KMS-11 (cell line): Measurements from ENCODE around the gene RTF2.
A peak's percentile ranks its signal among the peaks of the same experiment; 100 is the strongest.

Experiments used
- H2AFZ ChIP-seq: fragments of 200-600 bp; sonication (generic); 2 replicates; pipeline ENCODE4 v1.6.1; 2016; ENCODE audit warnings: antibody characterized with exemption, mixed run types, low read depth
- H3K27ac ChIP-seq: fragments of 200-600 bp; sonication (generic); 2 replicates; pipeline ENCODE4 v1.6.1; 2016; ENCODE audit warnings: mild to moderate bottlenecking, mixed run types
- H3K27me3 ChIP-seq: fragments of 200-600 bp; sonication (generic); 2 replicates; pipeline ENCODE4 v1.6.1; 2017; ENCODE audit warnings: mild to moderate bottlenecking, low read depth, mixed run types, moderate library complexity; ENCODE audit not compliant: insufficient read depth
- H3K36me3 ChIP-seq: fragments of 200-600 bp; sonication (generic); 2 replicates; pipeline ENCODE4 v1.6.1; 2017; ENCODE audit warnings: mild to moderate bottlenecking, mixed run types; ENCODE audit not compliant: insufficient read depth
- H3K4me1 ChIP-seq: fragments of 200-600 bp; sonication (generic); 2 replicates; pipeline ENCODE4 v1.6.1; 2016; ENCODE audit warnings: mild to moderate bottlenecking, low read depth, mixed run types; ENCODE audit not compliant: poor library complexity, severe bottlenecking
- H3K4me2 ChIP-seq: fragments of 200-600 bp; sonication (generic); 2 replicates; pipeline ENCODE4 v1.7.0; 2016; ENCODE audit warnings: mild to moderate bottlenecking, mixed run types
- H3K4me3 ChIP-seq: fragments of 200-600 bp; sonication (generic); IDR thresholded peaks from 2 replicates; pipeline ENCODE4 v1.6.1; 2017; ENCODE audit warnings: low read depth, low read length, mixed read lengths; ENCODE audit not compliant: insufficient read depth
- H3K79me2 ChIP-seq: fragments of 200-600 bp; sonication (generic); 2 replicates; pipeline ENCODE4 v1.6.1; 2016; ENCODE audit warnings: low read depth, mixed run types; ENCODE audit not compliant: insufficient read depth
- H3K9ac ChIP-seq: fragments of 200-600 bp; sonication (generic); 2 replicates; pipeline ENCODE4 v1.6.1; 2016; ENCODE audit warnings: mild to moderate bottlenecking, mixed run types
- H4K20me1 ChIP-seq: fragments of 200-600 bp; sonication (generic); 2 replicates; pipeline ENCODE4 v1.6.1; 2016; ENCODE audit warnings: mild to moderate bottlenecking, mixed run types; ENCODE audit not compliant: insufficient read depth
- CTCF ChIP-seq: fragments of 200-600 bp; sonication (generic); conservative IDR thresholded peaks from 2 replicates; pipeline ENCODE4 v1.6.1; 2017; ENCODE audit warnings: low read depth, mild to moderate bottlenecking, antibody characterized with exemption, low read length, moderate library complexity, mixed read lengths

Gene RTF2

GRCh38 chr20:56488566-56488965 is 20.1 kb downstream of the RTF2 start:
- Histone ChIP-seq H3K4me3 (no peak overlapping the region), H3K4me1 (no peaks in the 10 kb centered on the region), H3K4me2 (no peak overlapping the region), H4K20me1 (no peaks in the 10 kb centered on the region), H3K27me3 (no peaks in the 10 kb centered on the region), H3K9ac (no peak overlapping the region), H2AFZ (no peak overlapping the region), H3K79me2 (no peaks in the 10 kb centered on the region), H3K36me3 (no peaks in the 10 kb centered on the region; the same call in 1 of the 2 replicates), H3K27ac (no peak overlapping the region)
- TF ChIP-seq CTCF = no peak

GRCh38 chr20:56501116-56501515 is 32.7 kb downstream of the RTF2 start:
- no peaks in the 10 kb centered on the region for H3K4me1 ChIP-seq

GRCh38 chr20:56503916-56504315 is 35.5 kb downstream of the RTF2 start:
- H3K4me2 ChIP-seq = no peak overlapping the region
- H3K4me1 ChIP-seq = no peaks in the 10 kb centered on the region
- H4K20me1 ChIP-seq = no peaks in the 10 kb centered on the region
- TF ChIP-seq CTCF = no peak
- no peaks in the 10 kb centered on the region for H3K27me3 ChIP-seq
- no peak overlapping the region for H3K9ac ChIP-seq
- no peaks in the 10 kb centered on the region; the same call in 1 of the 2 replicates for H3K36me3 ChIP-seq
- no peaks in the 10 kb centered on the region for H3K79me2 ChIP-seq
- H3K27ac ChIP-seq = no peak overlapping the region
- H3K4me3 ChIP-seq = no peak overlapping the region
- H2AFZ ChIP-seq = no peak overlapping the region

More at GRCh38 chr20:56501116-56501515, 32.7 kb downstream of the RTF2 start:
- no peak overlapping the region for H3K9ac ChIP-seq
- H3K27me3 ChIP-seq = no peaks in the 10 kb centered on the region
- H3K4me2 ChIP-seq = no peak overlapping the region
- no peak overlapping the region for H3K4me3 ChIP-seq
- H3K27ac ChIP-seq = no peak overlapping the region
- H3K36me3 ChIP-seq = no peaks in the 10 kb centered on the region; the same call in 1 of the 2 replicates
- H2AFZ ChIP-seq = no peak overlapping the region
- no peaks in the 10 kb centered on the region for H4K20me1 ChIP-seq
- H3K79me2 ChIP-seq = no peaks in the 10 kb centered on the region; the same call in 1 of the 2 replicates
- no peak for TF ChIP-seq CTCF

GRCh38 chr20:56504373-56505005 is 36.1 kb downstream of the RTF2 start:
- TF ChIP-seq CTCF = peak; percentile 65
- Histone ChIP-seq H2AFZ (no peak overlapping the region), H3K4me2 (no peak overlapping the region), H3K27ac (no peak overlapping the region), H4K20me1 (no peaks in the 10 kb centered on the region), H3K4me3 (no peak overlapping the region), H3K27me3 (no peaks in the 10 kb centered on the region), H3K9ac (no peak overlapping the region), H3K36me3 (no peaks in the 10 kb centered on the region; the same call in 1 of the 2 replicates), H3K79me2 (no peaks in the 10 kb centered on the region), H3K4me1 (no peaks in the 10 kb centered on the region)
